GM23338 (cell line): ENCODE measurements around the gene CACNA2D3. TPM values are rescaled to one million over a fixed set of nuclear protein-coding genes. Genes with fewer than 3 reads are reported as not detected.

Experiments used
- ATAC-seq: fragments of 200-7000 bp; cut with Tn5 transposase; 3 replicates; pipeline ENCODE4 v1.9.1; 2020
- DNase-seq: peaks from one replicate; pipeline ENCODE4 v3.0.0-alpha.2; 2015; ENCODE audit warnings: low spot score
- H2AFZ ChIP-seq: fragments of 200-600 bp; sonication (generic); 2 replicates; pipeline ENCODE4 v1.8.0; 2016; ENCODE audit warnings: antibody characterized with exemption, mild to moderate bottlenecking, moderate library complexity
- H3F3A ChIP-seq: fragments of 200-600 bp; sonication (generic); replicated peaks from 2 replicates; pipeline ENCODE4 v1.8.0; 2017; ENCODE audit warnings: antibody characterized with exemption, mixed run types, low read depth
- H3K27ac ChIP-seq: fragments of 200-600 bp; sonication (generic); 2 replicates; pipeline ENCODE4 v1.6.1; 2016; ENCODE audit warnings: low read depth
- H3K27me3 ChIP-seq: fragments of 200-600 bp; sonication (generic); 2 replicates; pipeline ENCODE4 v1.8.0; 2016; ENCODE audit warnings: mild to moderate bottlenecking, mixed run types, moderate library complexity; ENCODE audit not compliant: insufficient read depth
- H3K36me3 ChIP-seq: fragments of 200-600 bp; sonication (generic); 2 replicates; pipeline ENCODE4 v1.8.0; 2016; ENCODE audit warnings: mild to moderate bottlenecking; ENCODE audit not compliant: insufficient read depth
- H3K4me1 ChIP-seq: fragments of 200-600 bp; sonication (generic); 2 replicates; pipeline ENCODE4 v1.8.0; 2016; ENCODE audit warnings: mild to moderate bottlenecking, moderate library complexity; ENCODE audit not compliant: insufficient read depth
- H3K4me2 ChIP-seq: fragments of 200-600 bp; sonication (generic); 2 replicates; pipeline ENCODE4 v1.7.1; 2017; ENCODE audit warnings: mixed run types
- H3K4me3 ChIP-seq: fragments of 200-600 bp; sonication (generic); 2 replicates; pipeline ENCODE4 v1.6.1; 2016; ENCODE audit warnings: mixed run types
- H3K79me2 ChIP-seq: fragments of 200-600 bp; sonication (generic); replicated peaks from 2 replicates; pipeline ENCODE4 v1.8.0; 2017; ENCODE audit warnings: mild to moderate bottlenecking; ENCODE audit not compliant: insufficient read depth
- H3K9me2 ChIP-seq: fragments of 200-600 bp; sonication (generic); 2 replicates; pipeline ENCODE4 v1.8.0; 2017; ENCODE audit not compliant: insufficient read depth
- H4K20me1 ChIP-seq: fragments of 200-600 bp; sonication (generic); replicated peaks from 2 replicates; pipeline ENCODE4 v1.8.0; 2017; ENCODE audit warnings: mild to moderate bottlenecking; ENCODE audit not compliant: insufficient read depth
- H3K27ac Mint-ChIP-seq: 2 replicates; pipeline ENCODE4 v1.8.0; 2020; ENCODE audit warnings: inconsistent platforms, mild to moderate bottlenecking, moderate library complexity, mixed read lengths
- H3K27me3 Mint-ChIP-seq: 3 replicates; pipeline ENCODE4 v1.8.0; 2022; ENCODE audit warnings: low read depth, mild to moderate bottlenecking, moderate library complexity, mixed read lengths, inconsistent platforms; ENCODE audit not compliant: insufficient read depth, poor library complexity
- H3K36me3 Mint-ChIP-seq: 3 replicates; pipeline ENCODE4 v1.8.0; 2021; ENCODE audit warnings: low read depth, mild to moderate bottlenecking, inconsistent platforms, moderate library complexity, mixed read lengths
- H3K4me1 Mint-ChIP-seq: 3 replicates; pipeline ENCODE4 v1.8.0; 2020; ENCODE audit warnings: mild to moderate bottlenecking, inconsistent platforms, mixed read lengths
- H3K4me3 Mint-ChIP-seq: 3 replicates; pipeline ENCODE4 v1.8.0; 2021; ENCODE audit warnings: moderate library complexity, mild to moderate bottlenecking, inconsistent platforms, mixed read lengths
- H3K9me3 Mint-ChIP-seq: 3 replicates; pipeline ENCODE4 v1.8.0; 2020; ENCODE audit warnings: moderate library complexity, mild to moderate bottlenecking, inconsistent platforms, mixed read lengths
- EZH2 ChIP-seq: fragments of 200-600 bp; sonication (generic); IDR thresholded peaks from one replicate; pipeline ENCODE4 v1.8.0; 2017; ENCODE audit warnings: antibody characterized with exemption, mild to moderate bottlenecking, low read depth; ENCODE audit not compliant: unreplicated experiment
- EZH2phosphoT487 ChIP-seq: fragments of 200-600 bp; sonication (generic); IDR thresholded peaks from one replicate; pipeline ENCODE4 v1.8.1; 2018; ENCODE audit warnings: antibody characterized with exemption; ENCODE audit not compliant: unreplicated experiment
- JUNB ChIP-seq: IDR thresholded peaks from one replicate; pipeline ENCODE4 v1.6.1; 2016; ENCODE audit warnings: antibody characterized with exemption; ENCODE audit not compliant: unreplicated experiment
- NANOG ChIP-seq: IDR thresholded peaks from 2 replicates; pipeline ENCODE4 v1.6.1; 2016; ENCODE audit warnings: antibody characterized with exemption, borderline replicate concordance
- POLR2AphosphoS5 ChIP-seq: IDR thresholded peaks from 2 replicates; pipeline ENCODE4 v1.6.1; 2016; ENCODE audit warnings: antibody characterized with exemption, low read depth
- STAT1 ChIP-seq: IDR thresholded peaks from one replicate; pipeline ENCODE4 v1.6.1; 2016; ENCODE audit warnings: antibody characterized with exemption; ENCODE audit not compliant: unreplicated experiment
- ZNF114 ChIP-seq: fragments of 250-450 bp; sonication (Bioruptor Pico); IDR thresholded peaks from 2 replicates; pipeline ENCODE4 v1.5.0; 2020; ENCODE audit warnings: mild to moderate bottlenecking, moderate library complexity
- ZNF331 ChIP-seq: fragments of 250-450 bp; sonication (Bioruptor Pico); IDR thresholded peaks from 2 replicates; pipeline ENCODE4 v1.5.0; 2020; ENCODE audit warnings: low read depth, mild to moderate bottlenecking, moderate library complexity
- polyA plus RNA-seq: library from polyadenylated mRNA; unstranded; fragments of >200 nt; fragmentation: Nextera tagmentation; extraction: Ambion mirVana; gene quantifications from 2 replicates; pipeline ENCODE4 v1.2.1, GENCODE V29; 2016
- total RNA-seq: library from RNA; depleted of rRNA; stranded (reverse); fragments of >200 nt; shearing (Covaris generic); gene quantifications from 2 replicates; pipeline ENCODE4 v1.2.3, GENCODE V29; 2014
- TF ChIP-seq, protein P1 (sequence below): IDR thresholded peaks from 2 replicates; pipeline ENCODE4 v1.6.1; 2016; ENCODE audit warnings: antibody characterized with exemption
- TF ChIP-seq, protein P2 (sequence below), 2 experiments: fragments of 200-600 bp in 1 of 2; sonication (generic) in 1 of 2; conservative IDR thresholded peaks; 2 replicates each; pipeline versions ENCODE4 v1.5.1 to v1.6.1; 2016 to 2017; ENCODE audit warnings: antibody characterized with exemption in 2 of 2, low read depth in 2 of 2, mild to moderate bottlenecking in 2 of 2, moderate library complexity in 1 of 2

CACNA2D3 gene
- total and polyA plus RNA-seq, 2 experiments from 2014 or later: 2.2 to 2.3 TPM

DNA sequence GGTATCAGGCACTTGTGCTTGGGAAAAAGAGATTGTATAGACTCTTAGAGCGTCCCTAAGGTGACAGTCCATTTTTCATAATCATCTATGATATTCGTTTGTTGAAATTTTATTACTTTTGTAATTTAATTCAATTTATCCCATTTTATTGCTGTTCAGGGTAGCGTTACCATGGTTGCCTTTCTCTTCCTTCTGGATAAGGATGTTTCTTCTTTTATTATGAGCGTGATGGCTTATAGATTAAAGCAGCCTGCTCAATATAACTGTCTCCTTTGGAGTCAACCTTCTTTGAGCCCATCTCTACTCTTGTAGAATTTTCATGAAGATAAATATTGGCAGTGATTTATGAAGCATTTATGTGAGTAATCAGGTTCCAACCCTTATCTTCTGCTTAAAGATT lies 623.5 kb downstream of the CACNA2D3 start (continued):
- TF ChIP-seq POLR2AphosphoS5 (no peak), ZNF114 (CRISPR knock-in tag) (no peak), JUNB (no peak)
- TF ChIP-seq, protein P1, sequence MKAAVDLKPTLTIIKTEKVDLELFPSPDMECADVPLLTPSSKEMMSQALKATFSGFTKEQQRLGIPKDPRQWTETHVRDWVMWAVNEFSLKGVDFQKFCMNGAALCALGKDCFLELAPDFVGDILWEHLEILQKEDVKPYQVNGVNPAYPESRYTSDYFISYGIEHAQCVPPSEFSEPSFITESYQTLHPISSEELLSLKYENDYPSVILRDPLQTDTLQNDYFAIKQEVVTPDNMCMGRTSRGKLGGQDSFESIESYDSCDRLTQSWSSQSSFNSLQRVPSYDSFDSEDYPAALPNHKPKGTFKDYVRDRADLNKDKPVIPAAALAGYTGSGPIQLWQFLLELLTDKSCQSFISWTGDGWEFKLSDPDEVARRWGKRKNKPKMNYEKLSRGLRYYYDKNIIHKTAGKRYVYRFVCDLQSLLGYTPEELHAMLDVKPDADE: no peak

DNA sequence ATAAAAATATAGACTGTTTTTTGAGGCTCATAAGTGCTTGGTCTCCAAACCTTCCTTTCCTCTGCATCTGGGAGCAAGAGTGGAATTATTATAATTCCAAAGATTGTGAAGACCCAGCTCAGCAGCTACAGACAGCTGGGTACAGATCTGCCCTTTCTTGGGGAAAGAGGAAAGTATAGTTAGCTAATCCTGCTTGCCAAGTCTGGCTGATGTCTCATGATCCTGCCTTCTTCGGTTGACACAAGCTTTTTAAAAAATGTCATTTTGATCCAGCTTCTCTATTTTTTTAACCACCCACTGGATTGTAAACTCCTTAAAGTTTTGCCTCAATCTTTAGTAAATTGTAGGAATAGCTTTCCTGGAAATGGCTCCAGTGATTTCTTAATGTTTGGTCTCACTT lies 624.4 kb downstream of the CACNA2D3 start:
- no peaks in the 10 kb centered on the region for H3K9me3 Mint-ChIP-seq
- Histone ChIP-seq H3K4me2 (no peak overlapping the region), H4K20me1 (no peaks in the 10 kb centered on the region), H3K4me1 (peaks cover 9% of the 10 kb centered on the region), H3K27ac (no peak overlapping the region), H3K79me2 (0 out of 2 replicates have a peak, but pooled peaks cover 4% of the 10 kb centered on the region), H3K4me3 (no peak overlapping the region), H3F3A (no peaks in the 10 kb centered on the region), H3K36me3 (no peaks in the 10 kb centered on the region), H3K9me2 (peaks cover 20% of the 10 kb centered on the region; the same call in 1 of the 2 replicates), H2AFZ (no peak overlapping the region), H3K27me3 (no peaks in the 10 kb centered on the region)
- H3K4me1 Mint-ChIP-seq: peaks cover 7% of the 10 kb centered on the region
- no peak overlapping the region for H3K27ac Mint-ChIP-seq
- H3K4me3 Mint-ChIP-seq: no peak overlapping the region
- H3K36me3 Mint-ChIP-seq: no peaks in the 10 kb centered on the region; the same call in 2 of the 3 replicates
- TF ChIP-seq EZH2 (no peak), ZNF331 (no peak), EZH2phosphoT487 (no peak)
- TF ChIP-seq, protein P1: no peak
- DNase-seq (no peak), ATAC-seq (no peak)
- no peaks in the 10 kb centered on the region for H3K27me3 Mint-ChIP-seq

DNA sequence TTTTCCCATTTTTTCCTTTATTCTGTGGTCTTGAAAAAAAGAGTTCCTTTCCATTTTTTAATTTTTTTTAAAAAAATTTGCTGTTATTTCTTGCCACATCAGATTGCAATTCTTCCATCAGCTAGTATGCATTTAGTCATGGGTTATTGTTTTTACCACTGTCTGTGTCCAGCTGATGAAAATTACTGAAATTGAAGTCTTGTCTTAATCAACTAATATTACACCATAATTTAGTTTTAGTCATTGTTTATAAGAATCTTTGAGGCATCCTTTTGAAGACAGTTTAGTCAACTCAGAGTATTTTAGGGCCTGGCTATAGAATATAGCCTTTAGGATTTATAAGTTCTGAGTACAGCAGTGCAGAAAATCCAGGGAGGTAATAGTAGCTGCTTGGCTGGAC lies 633.4 kb downstream of the CACNA2D3 start:
- Histone ChIP-seq H3K79me2 (no peaks in the 10 kb centered on the region), H2AFZ (no peak overlapping the region)
- H3K4me3 Mint-ChIP-seq: no peak overlapping the region
- TF ChIP-seq, protein P1: no peak
- TF ChIP-seq STAT1 (no peak), EZH2phosphoT487 (no peak), EZH2 (no peak), POLR2AphosphoS5 (no peak), ZNF331 (no peak), NANOG (no peak)
- TF ChIP-seq, protein P2, sequence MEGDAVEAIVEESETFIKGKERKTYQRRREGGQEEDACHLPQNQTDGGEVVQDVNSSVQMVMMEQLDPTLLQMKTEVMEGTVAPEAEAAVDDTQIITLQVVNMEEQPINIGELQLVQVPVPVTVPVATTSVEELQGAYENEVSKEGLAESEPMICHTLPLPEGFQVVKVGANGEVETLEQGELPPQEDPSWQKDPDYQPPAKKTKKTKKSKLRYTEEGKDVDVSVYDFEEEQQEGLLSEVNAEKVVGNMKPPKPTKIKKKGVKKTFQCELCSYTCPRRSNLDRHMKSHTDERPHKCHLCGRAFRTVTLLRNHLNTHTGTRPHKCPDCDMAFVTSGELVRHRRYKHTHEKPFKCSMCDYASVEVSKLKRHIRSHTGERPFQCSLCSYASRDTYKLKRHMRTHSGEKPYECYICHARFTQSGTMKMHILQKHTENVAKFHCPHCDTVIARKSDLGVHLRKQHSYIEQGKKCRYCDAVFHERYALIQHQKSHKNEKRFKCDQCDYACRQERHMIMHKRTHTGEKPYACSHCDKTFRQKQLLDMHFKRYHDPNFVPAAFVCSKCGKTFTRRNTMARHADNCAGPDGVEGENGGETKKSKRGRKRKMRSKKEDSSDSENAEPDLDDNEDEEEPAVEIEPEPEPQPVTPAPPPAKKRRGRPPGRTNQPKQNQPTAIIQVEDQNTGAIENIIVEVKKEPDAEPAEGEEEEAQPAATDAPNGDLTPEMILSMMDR (conservative IDR thresholded peaks at IDR 0.05; ENCODE audit: low read depth in 2 of 2): no peak

More for the DNA sequence above, 633.4 kb downstream of the CACNA2D3 start:
- no peaks in the 10 kb centered on the region for H3K9me3 Mint-ChIP-seq
- H3K36me3 Mint-ChIP-seq: peaks cover 10% of the 10 kb centered on the region; the same call in 1 of the 3 replicates
- H3K9me2 ChIP-seq: peaks cover 19% of the 10 kb centered on the region
- peaks cover 3% of the 10 kb centered on the region for H3K27me3 Mint-ChIP-seq
- no peak overlapping the region for H3K27ac Mint-ChIP-seq
- no peaks in the 10 kb centered on the region; the same call in 1 of the 2 replicates for H3K36me3 ChIP-seq
- no peaks in the 10 kb centered on the region for H3F3A ChIP-seq
- H3K4me1 ChIP-seq: peaks cover 9% of the 10 kb centered on the region
- H4K20me1 ChIP-seq: no peaks in the 10 kb centered on the region
- ATAC-seq (no peak), DNase-seq (no peak)
- H3K4me2 ChIP-seq: no peak overlapping the region
- H3K4me3 ChIP-seq: no peak overlapping the region
- H3K27ac ChIP-seq: no peak overlapping the region
- H3K27me3 ChIP-seq: no peaks in the 10 kb centered on the region
- H3K4me1 Mint-ChIP-seq: peaks cover 15% of the 10 kb centered on the region
